ENCODE data around the gene KLHDC8B.
"Not testable (repeated sequence)": the region's sequence is repeated elsewhere in the genome, so short reads cannot be mapped to it uniquely, and the experiment has no call there.

KLHDC8B gene

GRCh38 chr3:49213541-49213943 lies 42.1 kb downstream of the KLHDC8B start:
- no peak for DNase-seq (ENCODE audit: low read depth)
- TF ChIP-seq CTCF (conservative IDR thresholded peaks at IDR 0.05; ENCODE audit: low read depth, low read length): no peak
- no peak overlapping the region for H3K4me3 ChIP-seq (ENCODE audit: low read length)

GRCh38 chr3:49213998-49214397 lies 42.6 kb downstream of the KLHDC8B start:
- DNase-seq (ENCODE audit: low read depth): no peak
- H3K4me3 ChIP-seq (ENCODE audit: low read length): no peak overlapping the region
- no peak for TF ChIP-seq CTCF (conservative IDR thresholded peaks at IDR 0.05; ENCODE audit: low read depth, low read length)

DNA sequence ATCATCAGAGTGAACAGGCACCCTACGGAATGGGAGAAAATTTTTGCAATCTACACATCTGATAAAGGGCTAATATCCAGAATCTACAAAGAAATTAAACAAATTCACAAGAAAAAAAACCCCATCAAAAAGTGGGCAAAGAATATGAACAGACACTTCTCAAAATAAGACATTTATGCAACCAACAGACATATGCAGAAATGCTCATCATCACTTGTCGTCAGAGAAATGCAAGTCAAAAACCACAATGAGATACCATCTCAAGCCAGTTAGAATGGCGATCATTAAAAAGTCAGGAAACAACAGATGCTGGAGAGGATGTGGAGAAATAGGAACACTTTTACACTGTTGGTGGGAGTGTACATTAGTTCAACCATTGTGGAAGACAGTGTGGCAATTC lies 45.3 kb downstream of the KLHDC8B start:
- H3K4me3 ChIP-seq (ENCODE audit: low read length); DNase-seq (ENCODE audit: low read depth): not testable (repeated sequence)

DNA sequence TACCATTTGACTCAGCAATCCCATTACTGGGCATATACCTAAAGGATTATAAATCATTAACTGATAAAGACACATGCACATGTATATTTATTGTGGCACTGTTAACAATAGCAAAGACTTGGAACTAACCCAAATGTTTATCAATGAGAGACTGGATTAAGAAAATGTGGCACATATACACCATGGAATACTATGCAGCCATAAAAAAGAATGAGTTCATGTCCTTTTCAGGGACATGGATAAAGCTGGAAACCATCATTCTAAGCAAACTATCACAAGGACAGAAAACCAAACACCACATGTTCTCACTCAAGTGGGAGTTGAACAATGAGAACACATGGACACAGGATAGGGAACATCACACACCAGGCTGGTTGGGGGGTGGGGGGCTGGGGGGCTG lies 45.7 kb downstream of the KLHDC8B start:
- H3K4me3 ChIP-seq (ENCODE audit: low read length); DNase-seq (ENCODE audit: low read depth): not testable (repeated sequence)

GRCh38 chr3:49217688-49218470 lies 46.5 kb downstream of the KLHDC8B start:
- H3K4me3 ChIP-seq (ENCODE audit: low read length): no peak overlapping the region
- no peak for TF ChIP-seq CTCF (conservative IDR thresholded peaks at IDR 0.05; ENCODE audit: low read depth, low read length)
- peak; percentile 56 for DNase-seq (ENCODE audit: low read depth)

DNA sequence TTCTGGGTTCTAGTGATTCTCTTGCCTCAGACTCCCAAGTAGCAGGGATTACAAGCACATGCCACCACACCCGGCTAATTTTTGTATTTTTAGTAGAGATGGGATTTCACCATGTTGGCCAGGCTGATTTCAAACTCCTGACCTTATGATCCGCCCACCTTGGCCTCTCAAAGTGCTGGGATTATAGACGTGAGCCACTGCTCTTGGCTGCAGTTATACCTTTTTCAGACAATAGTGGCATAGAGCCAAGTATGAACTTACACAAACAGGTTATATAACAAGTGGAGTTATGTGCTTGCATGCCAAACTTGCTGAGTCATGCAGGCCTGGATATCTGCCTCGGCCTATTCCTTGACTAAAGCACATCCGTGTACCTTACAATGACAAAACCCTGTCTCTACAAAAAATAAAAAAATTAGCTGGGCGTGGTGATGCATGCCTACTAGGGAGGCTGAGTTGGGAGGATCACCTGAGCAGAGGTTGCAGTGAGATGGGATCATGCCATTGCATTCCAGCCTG lies 47.1 kb downstream of the KLHDC8B start:
- DNase-seq (ENCODE audit: low read depth): peak; percentile 98
- not testable (repeated sequence) for H3K4me3 ChIP-seq (ENCODE audit: low read length)

DNA sequence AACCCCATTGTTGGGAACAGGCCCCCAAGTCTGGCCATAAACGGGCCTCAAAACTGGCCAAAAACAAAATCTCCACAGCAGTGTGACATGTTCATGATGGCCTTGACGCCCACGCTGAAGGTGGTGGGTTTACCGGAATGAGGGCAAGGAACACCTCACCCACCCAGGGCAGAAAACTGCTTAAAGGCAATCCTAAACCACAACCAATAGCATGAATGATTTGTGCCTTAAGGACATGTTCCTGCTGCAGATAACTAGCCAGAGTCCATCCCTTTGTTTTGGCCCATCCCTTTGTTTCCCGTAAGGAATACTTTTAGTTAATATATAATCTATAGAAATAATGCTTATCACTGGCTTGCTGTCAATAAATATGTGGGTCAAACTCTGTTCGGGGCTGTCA lies 47.7 kb downstream of the KLHDC8B start:
- no peak for DNase-seq (ENCODE audit: low read depth)
- TF ChIP-seq CTCF (conservative IDR thresholded peaks at IDR 0.05; ENCODE audit: low read depth, low read length): no peak
- no peak overlapping the region for H3K4me3 ChIP-seq (ENCODE audit: low read length)

DNA sequence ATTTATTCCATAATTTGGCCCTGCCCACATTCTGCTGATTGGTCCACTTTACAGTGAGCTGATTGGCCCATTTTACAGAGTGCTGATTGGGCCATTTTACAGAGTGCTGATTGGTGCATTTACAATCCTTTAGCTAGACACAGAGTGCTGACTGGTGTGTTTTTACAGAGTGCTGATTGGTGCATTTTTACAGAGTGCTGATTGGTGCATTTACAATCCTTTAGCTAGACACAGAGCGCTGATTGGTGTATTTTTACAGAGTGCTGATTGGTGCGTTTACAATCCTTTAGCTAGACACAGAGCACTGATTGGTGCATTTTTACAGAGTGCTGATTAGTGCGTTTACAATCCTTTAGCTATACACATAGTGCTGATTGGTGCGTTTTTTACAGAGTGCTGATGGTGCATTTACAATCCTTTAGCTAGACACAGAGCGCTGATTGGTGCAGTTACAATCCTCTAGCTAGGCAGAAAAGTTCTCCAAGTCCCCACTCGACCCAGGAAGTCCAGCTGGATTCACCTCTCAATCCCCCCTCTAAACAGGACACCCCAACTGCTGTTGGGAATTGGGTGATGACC lies 49.7 kb downstream of the KLHDC8B start:
- H3K4me3 ChIP-seq (ENCODE audit: low read length); DNase-seq (ENCODE audit: low read depth): not testable (repeated sequence)

DNA sequence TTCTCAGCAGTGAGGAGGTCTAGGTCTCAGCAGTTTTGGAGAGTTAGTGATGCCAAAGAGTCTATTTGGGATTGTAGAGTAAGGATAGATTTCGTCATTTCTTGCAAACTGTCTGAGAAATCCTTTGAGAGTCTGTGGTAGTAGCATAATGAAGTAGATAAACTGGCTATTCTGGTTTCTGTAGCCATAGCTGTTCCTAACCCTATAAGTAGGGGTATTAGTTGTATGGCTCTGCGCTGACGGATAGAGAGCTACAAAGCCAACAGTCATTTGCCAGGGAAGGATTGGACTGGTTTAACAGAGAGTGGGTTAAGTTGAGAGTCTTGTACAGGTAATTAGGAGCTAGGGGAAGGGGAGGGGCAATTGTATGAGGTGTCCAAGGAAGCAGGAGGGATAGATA lies 50.6 kb downstream of the KLHDC8B start:
- TF ChIP-seq CTCF (conservative IDR thresholded peaks at IDR 0.05; ENCODE audit: low read depth, low read length): no peak
- H3K4me3 ChIP-seq (ENCODE audit: low read length): no peak overlapping the region
- DNase-seq (ENCODE audit: low read depth): no peak
